SK-N-DZ (cell line): ENCODE data around the gene TAF9B.
"Not testable (repeated sequence)": the region's sequence is repeated elsewhere in the genome, so short reads cannot be mapped to it uniquely, and the experiment has no call there.

Experiments
- DNase-seq: peaks from one replicate; pipeline ENCODE4 v3.0.0-alpha.2; 2015; ENCODE audit warnings: low spot score

Gene TAF9B

GRCh38 chrX:78116766-78117165 is 22.7 kb downstream of the TAF9B start:
- DNase-seq = no peak

GRCh38 chrX:78116365-78116764 is 23.1 kb downstream of the TAF9B start:
- no peak for DNase-seq

- no peak for DNase-seq
Observed at GRCh38 chrX:78111140-78111931, 28.1 kb downstream of the TAF9B start.

GRCh38 chrX:78109458-78109857 is 30.0 kb downstream of the TAF9B start:
- DNase-seq = no peak

GRCh38 chrX:78106651-78106986 is 32.8 kb downstream of the TAF9B start:
- no peak for DNase-seq

- no peak for DNase-seq
Observed at GRCh38 chrX:78105944-78106650, 33.4 kb downstream of the TAF9B start.

GRCh38 chrX:78104447-78105176 is 34.8 kb downstream of the TAF9B start:
- DNase-seq = peak; percentile 13

- DNase-seq = peak; percentile 95
Observed at GRCh38 chrX:78103623-78104446, 35.6 kb downstream of the TAF9B start, which contains the start of gene PGK1. TSS of gene PGK1 (plus strand) at chrX:78104248. CDS start at chrX:78104341, 93 bp downstream.

GRCh38 chrX:78103001-78103622 is 36.3 kb downstream of the TAF9B start:
- DNase-seq = no peak

GRCh38 chrX:78102091-78102490 is 37.4 kb downstream of the TAF9B start:
- no peak for DNase-seq

GRCh38 chrX:78098108-78098507 is 41.3 kb downstream of the TAF9B start:
- no peak for DNase-seq

GRCh38 chrX:78092296-78092695 is 47.2 kb downstream of the TAF9B start:
- peak; percentile 21 for DNase-seq

GRCh38 chrX:78081413-78081812 is 58.0 kb downstream of the TAF9B start:
- not testable (repeated sequence) for DNase-seq
